ENCODE data around the gene TTYH1. TPM values are rescaled to one million over a fixed set of nuclear protein-coding genes. Genes with fewer than 3 reads are reported as not detected.

The TTYH1 gene
- total and polyA plus RNA-seq, 9 of the 15 experiments (the other 6 are each of a cell fraction or from before 2014, with no cell fraction given), result 0.08 TPM; not detected in 8

DNA sequence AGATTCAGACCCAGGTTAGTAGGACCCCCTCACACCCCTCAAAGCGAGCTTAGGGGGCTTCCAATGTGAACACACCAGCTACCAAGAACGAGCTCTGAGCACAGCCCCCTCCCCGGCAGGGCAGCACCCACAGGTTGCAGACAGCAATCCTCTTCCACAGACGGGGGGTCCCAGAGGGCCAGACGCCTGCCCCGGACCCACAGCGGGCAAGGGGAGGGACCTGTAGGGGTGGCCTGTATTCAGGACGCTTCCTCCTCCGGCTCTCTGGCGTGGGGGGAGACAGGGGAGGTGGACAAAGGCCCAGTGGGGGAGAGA is 4.8 kb downstream of the TTYH1 start:
- H3K27me3 ChIP-seq (ENCODE audit: control insufficient read depth in 2 of 2, insufficient read depth in 2 of 2, low read length in 2 of 2), result peaks cover 24 to 54% of the 10 kb centered on the region in 2 experiments
- H3K79me2 ChIP-seq (ENCODE audit: control insufficient read depth, insufficient read depth, low read length), result no peaks in the 10 kb centered on the region
- ATAC-seq (no peak), DNase-seq (ENCODE audit: extremely low read depth in 1 of 4, low spot score in 3 of 4) (no peak), FAIRE-seq (no peak)
- no peak overlapping the region for H3K4me3 ChIP-seq
- H3K9me3 ChIP-seq (replicated peaks; ENCODE audit: control insufficient read depth, insufficient read depth, low read depth, low read length), result no peaks in the 10 kb centered on the region
- H3K36me3 ChIP-seq (ENCODE audit: control insufficient read depth, insufficient read depth, low read length), result no peaks in the 10 kb centered on the region
- H3K9ac ChIP-seq (ENCODE audit: insufficient read depth in 1 of 2, low read depth in 2 of 2, low read length in 2 of 2), result no peak overlapping the region
- TF ChIP-seq FOXA1 (IDR thresholded peaks at IDR 0.05; ENCODE audit: borderline replicate concordance) (no peak), SLC30A9 (CRISPR knock-in tag; IDR thresholded peaks at IDR 0.05) (no peak)
- POLR2A ChIA-PET, result interaction anchor here (1.0 kb wide), 1 partner anchor 10 kb away, joined by 5 read pairs; no protein-coding TSS in a partner anchor
- H3K9me1 ChIP-seq (ENCODE audit: control insufficient read depth, insufficient read depth, low read length), result no peaks in the 10 kb centered on the region
- in situ Hi-C loops (cut with MboI), result no loop called here
- no peak overlapping the region for H2AFZ ChIP-seq (ENCODE audit: low read depth, low read length)
- peaks cover 0 to 40% of the 10 kb centered on the region in 2 experiments; a peak in 3 of 5 replicates for H3K4me1 ChIP-seq (replicated peaks in 1 of 2; ENCODE audit: control insufficient read depth in 2 of 2, insufficient read depth in 2 of 2, low read length in 2 of 2)
- H4K20me1 ChIP-seq (replicated peaks; ENCODE audit: control insufficient read depth, insufficient read depth, low read length), result peaks cover 9% of the 10 kb centered on the region; the same call in 1 of the 2 replicates
- H3K4me2 ChIP-seq (ENCODE audit: insufficient read depth, low read length), result no peak overlapping the region
- intact Hi-C loops (cut with micrococcal nuclease), result no loop called here
- CTCF ChIA-PET (ENCODE audit: low intra/inter-chr PET ratio), result no interaction called here
- no TSS peak for BruUV-seq (replicated peaks)
- H3K27ac ChIP-seq (ENCODE audit: extremely low read depth, low read depth, low read length), result no peak overlapping the region
- 0% methylated on average over 8 of the region's 10 CpGs for WGBS (ENCODE audit: insufficient coverage, low coverage, missing lambda C conversion rate)

- CTCF ChIA-PET (ENCODE audit: low intra/inter-chr PET ratio), result no interaction called here
- Histone ChIP-seq H2AFZ (ENCODE audit: low read depth, low read length) (no peak overlapping the region), H3K9me3 (replicated peaks; ENCODE audit: control insufficient read depth, insufficient read depth, low read depth, low read length) (no peaks in the 10 kb centered on the region), H3K27me3 (ENCODE audit: control insufficient read depth in 2 of 2, insufficient read depth in 2 of 2, low read length in 2 of 2) (peaks cover 29 to 60% of the 10 kb centered on the region in 2 experiments), H3K4me2 (ENCODE audit: insufficient read depth, low read length) (no peak overlapping the region), H3K4me1 (replicated peaks in 1 of 2; ENCODE audit: control insufficient read depth in 2 of 2, insufficient read depth in 2 of 2, low read length in 2 of 2) (peaks cover 0 to 40% of the 10 kb centered on the region in 2 experiments; a peak in 3 of 5 replicates), H3K27ac (ENCODE audit: extremely low read depth, low read depth, low read length) (no peak overlapping the region), H4K20me1 (replicated peaks; ENCODE audit: control insufficient read depth, insufficient read depth, low read length) (peaks cover 9% of the 10 kb centered on the region; the same call in 1 of the 2 replicates), H3K36me3 (ENCODE audit: control insufficient read depth, insufficient read depth, low read length) (no peaks in the 10 kb centered on the region), H3K9me1 (ENCODE audit: control insufficient read depth, insufficient read depth, low read length) (no peaks in the 10 kb centered on the region), H3K4me3 (no peak overlapping the region), H3K79me2 (ENCODE audit: control insufficient read depth, insufficient read depth, low read length) (no peaks in the 10 kb centered on the region), H3K9ac (ENCODE audit: insufficient read depth in 1 of 2, low read depth in 2 of 2, low read length in 2 of 2) (no peak overlapping the region)
- POLR2A ChIA-PET, result interaction anchor here (0.6 to 1.6 kb wide), 3 partner anchors 9 to 13 kb away, joined by 3 to 5 read pairs (median 4); no protein-coding TSS in a partner anchor
- TF ChIP-seq ZBTB7A (IDR thresholded peaks at IDR 0.05; ENCODE audit: borderline replicate concordance, control insufficient read depth, low read depth, low read length), result 0 out of 2 replicates have a peak, but pooled peaks have one; percentile 18
- no peak for TF ChIP-seq XRCC4 (IDR thresholded peaks at IDR 0.05; ENCODE audit: extremely low read depth, insufficient read depth, insufficient read length)
- DNase-seq (ENCODE audit: extremely low read depth in 1 of 4, low spot score in 3 of 4) (peak in 3 of 4 experiments; percentile 30 to 53 (median 51)), FAIRE-seq (no peak), ATAC-seq (no peak; the same call in 2 of the 3 replicates)
- intact Hi-C loops (cut with micrococcal nuclease) (no loop called here), in situ Hi-C loops (cut with MboI) (no loop called here)
- BruUV-seq (replicated peaks), result no TSS peak
- 3% methylated on average over 20 of the region's 37 CpGs for WGBS (ENCODE audit: insufficient coverage, low coverage, missing lambda C conversion rate)
Measured at GRCh38 chr19:54420383-54421168, 5.3 kb downstream of the TTYH1 start.

All from K562 (cell line).